ENCODE data around the gene DUXB. TPM values are rescaled to one million over a fixed set of nuclear protein-coding genes. Genes with fewer than 3 reads are reported as not detected.

DUXB gene
- total RNA-seq, 1 experiment from 2014 or later: not detected

- Histone ChIP-seq H3T11ph (ENCODE audit: low read length) (no peak overlapping the region), H2AK5ac (ENCODE audit: insufficient read length, low read length) (no peak overlapping the region), H2BK120ac (ENCODE audit: low read depth, low read length, poor library complexity, severe bottlenecking) (no peak overlapping the region), H2BK5ac (ENCODE audit: insufficient read length, low read length) (no peak overlapping the region), H2AFZ (ENCODE audit: low read length) (no peak overlapping the region), H3K4me2 (ENCODE audit: insufficient read depth, insufficient read length, low read length) (no peak overlapping the region), H3K4me1 (ENCODE audit: insufficient read depth, low read length) (no peaks in the 10 kb centered on the region), H4K5ac (ENCODE audit: insufficient read length, low read depth, low read length) (no peak overlapping the region), H3K27ac (ENCODE audit: insufficient read length, low read depth, low read length) (no peak overlapping the region), H4K91ac (ENCODE audit: insufficient read length, low read depth, low read length) (no peak overlapping the region), H3K56ac (ENCODE audit: insufficient read length, low read depth, low read length) (no peak overlapping the region), H2BK12ac (ENCODE audit: insufficient read length, low read depth, low read length) (no peak overlapping the region), H3K79me2 (ENCODE audit: insufficient read depth, low read length) (no peaks in the 10 kb centered on the region), H3K79me1 (ENCODE audit: insufficient read depth, low read depth, low read length, poor library complexity, severe bottlenecking) (no peaks in the 10 kb centered on the region), H4K20me1 (ENCODE audit: control insufficient read depth, insufficient read depth, insufficient read length) (no peaks in the 10 kb centered on the region), H2BK15ac (ENCODE audit: low read depth, low read length) (no peak overlapping the region), H3K4ac (ENCODE audit: low read depth, low read length) (no peak overlapping the region), H3K27me3 (ENCODE audit: insufficient read depth, low read length) (no peaks in the 10 kb centered on the region), H2BK20ac (ENCODE audit: low read depth, low read length, poor library complexity, severe bottlenecking) (no peak overlapping the region), H3K23me2 (ENCODE audit: insufficient read length, low read depth, low read length, poor library complexity, severe bottlenecking) (no peaks in the 10 kb centered on the region), H4K8ac (replicated peaks; ENCODE audit: insufficient read length, low read depth, low read length) (no peak overlapping the region), H3K14ac (ENCODE audit: insufficient read depth, low read length) (no peak overlapping the region), H3K9me3 (ENCODE audit: control insufficient read depth, low read depth, low read length) (peaks cover 7% of the 10 kb centered on the region), H3K23ac (ENCODE audit: insufficient read length, low read depth, low read length) (no peak overlapping the region), H3K18ac (ENCODE audit: insufficient read length, low read depth, low read length) (no peak overlapping the region), H3K9ac (ENCODE audit: extremely low read depth, insufficient read length, low read length) (no peak overlapping the region)
- Mint-ChIP-seq H3K4me3 (no peak overlapping the region), H3K27ac (no peak overlapping the region), H3K36me3 (ENCODE audit: insufficient read depth in 1 of 3, low read depth in 3 of 3) (peaks cover 4 to 7% (median 6%) of the 10 kb centered on the region in 3 experiments), H3K4me1 (no peaks in the 10 kb centered on the region), H3K27me3 (ENCODE audit: low read depth) (peaks cover 18% of the 10 kb centered on the region), H3K9me3 (peaks cover 47 to 61% of the 10 kb centered on the region in 2 experiments)
- TF ChIP-seq CTCF (conservative IDR thresholded peaks at IDR 0.05): no peak
- no peak for DNase-seq
- WGBS (ENCODE audit: extremely low coverage, insufficient read length, low lambda C conversion rate): no CpG with 5 or more reads among the region's 4 CpGs
Measured at GRCh38 chr16:75718452-75718851, 17.2 kb upstream of the DUXB start.

Measured in H9 (cell line).